Activated T-helper 1 cell treated with anti-CD3 and anti-CD28 coated beads, Interleukin-12 subunit alpha, Interleukin-12 subunit beta, Interleukin-2, Interleukin-4 antibody, amounts not matched to agents 30 ng/mL and 10 ng/mL and 1 ng/mL, durations not matched to agents 14 hours and 24 hours and 36 hours (primary cell): Measurements from ENCODE around the gene SORBS1. TPM values are rescaled to one million over a fixed set of nuclear protein-coding genes. Genes with fewer than 3 reads are reported as not detected.
"Not testable (repeated sequence)": the region's sequence is repeated elsewhere in the genome, so short reads cannot be mapped to it uniquely, and the experiment has no call there.

Source experiments
- DNase-seq: peaks from one replicate; pipeline ENCODE4 v3.0.0; 2021; ENCODE audit warnings: low spot score
- H3K27ac Mint-ChIP-seq: one replicate; pipeline ENCODE4 v1.8.0; 2021; ENCODE audit warnings: mild to moderate bottlenecking, mixed read lengths
- H3K27me3 Mint-ChIP-seq: one replicate; pipeline ENCODE4 v1.8.0; 2022; ENCODE audit warnings: mild to moderate bottlenecking, moderate library complexity, mixed read lengths; ENCODE audit not compliant: insufficient read depth
- H3K36me3 Mint-ChIP-seq: one replicate; pipeline ENCODE4 v1.8.0; 2021; ENCODE audit warnings: low read depth, mixed read lengths
- H3K4me1 Mint-ChIP-seq: one replicate; pipeline ENCODE4 v1.8.0; 2021; ENCODE audit warnings: low read depth, mixed read lengths
- H3K4me3 Mint-ChIP-seq: one replicate; pipeline ENCODE4 v1.8.0; 2021; ENCODE audit warnings: mild to moderate bottlenecking, moderate library complexity, mixed read lengths
- H3K9me3 Mint-ChIP-seq: one replicate; pipeline ENCODE4 v1.8.0; 2021; ENCODE audit warnings: mixed read lengths
- intact Hi-C: fragments of 100-400 bp; cut with micrococcal nuclease; formaldehyde crosslinking; loops from one replicate; pipeline ENCODE4 v1.15.1; 2024
- total RNA-seq: library from RNA; stranded (reverse); gene quantifications from 2 replicates; pipeline ENCODE4 v1.2.3, GENCODE V29; 2022

SORBS1 gene
- total RNA-seq, 1 donor from 2014 or later: 0.73 TPM

DNA sequence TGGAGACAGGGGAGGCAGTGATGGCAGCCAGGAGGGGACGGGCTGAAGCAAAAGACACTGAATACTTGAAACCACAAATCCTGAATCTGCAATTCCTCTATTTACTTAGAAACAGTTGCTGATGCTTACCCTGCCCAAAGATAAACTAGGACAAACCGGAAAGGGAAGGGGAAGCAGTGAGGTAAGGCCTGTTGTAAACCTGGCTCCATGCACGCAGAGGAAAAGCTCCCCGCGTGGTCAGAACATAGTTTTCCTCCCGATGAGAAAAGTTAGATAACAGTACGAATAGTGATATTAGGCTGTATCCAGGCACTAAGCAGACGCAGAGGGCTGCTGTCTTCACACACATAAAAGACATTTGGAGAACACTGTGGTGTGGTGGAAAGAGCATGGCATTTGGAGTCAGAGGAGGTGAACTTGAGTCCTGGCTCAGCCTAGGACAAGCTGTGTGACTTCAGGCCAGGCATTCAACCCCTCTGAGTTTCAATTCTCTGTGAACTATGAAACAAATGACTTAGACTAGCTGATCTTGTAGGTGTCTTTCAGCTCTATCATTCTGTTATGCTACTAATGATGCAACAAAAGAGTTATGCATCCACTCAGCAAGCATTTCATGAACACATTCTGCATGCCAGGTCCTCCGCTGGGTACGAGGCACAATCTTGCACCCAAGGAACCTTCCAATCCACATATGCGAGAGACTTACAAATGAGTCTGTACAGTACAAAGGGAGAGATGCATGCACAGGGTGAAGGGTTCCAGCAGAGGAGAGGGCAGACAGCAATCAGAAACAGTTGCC lies 80.9 kb downstream of the SORBS1 start:
- no peak for DNase-seq
- Mint-ChIP-seq H3K36me3 (no peaks in the 10 kb centered on the region), H3K4me1 (no peaks in the 10 kb centered on the region), H3K27me3 (no peaks in the 10 kb centered on the region), H3K27ac (no peak overlapping the region), H3K4me3 (no peak overlapping the region), H3K9me3 (no peaks in the 10 kb centered on the region)
- intact Hi-C loops: no loop called here

DNA sequence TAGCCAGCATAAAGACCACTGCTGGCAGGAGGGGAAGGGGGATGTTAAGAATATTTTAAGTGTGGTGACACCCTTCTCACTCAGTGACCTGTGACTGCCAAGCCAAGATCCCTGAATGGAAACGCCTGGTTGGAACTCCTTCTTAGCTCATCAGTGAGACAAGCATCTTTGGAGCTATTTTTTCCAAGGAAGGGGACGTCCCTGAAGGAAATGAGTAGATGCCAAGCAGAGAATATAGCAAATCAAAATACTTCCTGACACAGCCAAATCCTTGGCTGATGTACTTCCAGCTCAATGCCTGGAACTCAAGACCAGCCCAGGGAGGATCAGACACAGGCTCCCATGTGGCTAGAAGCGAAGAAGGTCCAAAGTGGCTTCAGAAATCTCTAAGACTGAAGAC lies 82.2 kb downstream of the SORBS1 start:
- no peaks in the 10 kb centered on the region for H3K36me3 Mint-ChIP-seq
- intact Hi-C loops: no loop called here

DNA sequence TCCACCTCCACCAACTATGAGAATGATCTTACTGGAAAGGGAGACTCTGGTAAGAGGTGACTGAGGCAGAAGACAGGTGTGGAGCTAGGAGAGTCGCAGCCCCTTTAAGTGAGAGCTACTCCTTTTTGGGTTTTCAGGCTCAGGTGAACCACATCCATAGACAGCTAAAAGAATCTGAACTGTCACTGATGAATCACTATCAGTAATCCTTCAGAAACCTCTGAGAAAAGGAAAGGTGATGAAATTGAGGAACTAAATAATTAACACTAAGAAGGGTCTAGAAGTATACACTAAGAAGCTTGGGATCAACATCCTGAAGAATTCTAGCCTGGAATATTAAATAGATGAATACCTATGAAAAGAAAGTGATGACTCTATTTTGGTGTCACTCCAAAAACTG lies 83.0 kb downstream of the SORBS1 start:
- H3K4me3 Mint-ChIP-seq: no peak overlapping the region

More for the DNA sequence above, 82.2 kb downstream of the SORBS1 start:
- Mint-ChIP-seq H3K27me3 (no peaks in the 10 kb centered on the region), H3K9me3 (no peaks in the 10 kb centered on the region), H3K27ac (no peak overlapping the region), H3K4me3 (no peak overlapping the region), H3K4me1 (no peaks in the 10 kb centered on the region)
- no peak for DNase-seq

DNA sequence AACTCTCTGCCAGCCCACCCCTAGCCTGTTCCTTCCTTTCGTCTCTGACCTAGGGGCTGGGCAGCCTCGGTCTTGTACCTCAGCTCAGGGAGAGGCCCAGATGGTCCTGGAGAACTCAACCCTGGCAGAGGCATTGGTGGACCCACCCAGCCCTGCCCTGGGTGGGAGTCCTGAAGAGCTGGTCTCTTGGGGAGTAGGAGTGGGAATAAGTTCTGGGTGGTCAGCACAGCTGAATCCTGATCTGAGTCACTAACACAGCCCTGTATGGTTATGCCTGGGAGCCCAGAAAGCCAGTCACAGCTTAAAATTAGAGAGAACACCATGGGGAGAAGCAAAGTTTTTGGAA lies 84.0 kb downstream of the SORBS1 start:
- H3K27me3 Mint-ChIP-seq: no peaks in the 10 kb centered on the region
- DNase-seq: no peak
- H3K9me3 Mint-ChIP-seq: no peaks in the 10 kb centered on the region
- no peak overlapping the region for H3K4me3 Mint-ChIP-seq
- no peak overlapping the region for H3K27ac Mint-ChIP-seq
- H3K36me3 Mint-ChIP-seq: no peaks in the 10 kb centered on the region
- intact Hi-C loops: no loop called here
- no peaks in the 10 kb centered on the region for H3K4me1 Mint-ChIP-seq

More for the DNA sequence above, 83.0 kb downstream of the SORBS1 start:
- DNase-seq: no peak
- H3K27me3 Mint-ChIP-seq: no peaks in the 10 kb centered on the region
- H3K27ac Mint-ChIP-seq: no peak overlapping the region
- no peaks in the 10 kb centered on the region for H3K9me3 Mint-ChIP-seq
- no peaks in the 10 kb centered on the region for H3K4me1 Mint-ChIP-seq
- no peaks in the 10 kb centered on the region for H3K36me3 Mint-ChIP-seq
- intact Hi-C loops: no loop called here

- H3K27ac Mint-ChIP-seq: no peak overlapping the region
- H3K36me3 Mint-ChIP-seq: no peaks in the 10 kb centered on the region
- no peak for DNase-seq
- no peaks in the 10 kb centered on the region for H3K4me1 Mint-ChIP-seq
- H3K9me3 Mint-ChIP-seq: no peaks in the 10 kb centered on the region
- intact Hi-C loops: no loop called here
- H3K27me3 Mint-ChIP-seq: no peaks in the 10 kb centered on the region
- H3K4me3 Mint-ChIP-seq: no peak overlapping the region
These were observed 84.5 kb downstream of the SORBS1 start for GRCh38 chr10:95476469-95477174.

GRCh38 chr10:95475827-95476468 lies 85.2 kb downstream of the SORBS1 start:
- no peaks in the 10 kb centered on the region for H3K36me3 Mint-ChIP-seq
- no peak overlapping the region for H3K4me3 Mint-ChIP-seq
- no peak for DNase-seq
- H3K4me1 Mint-ChIP-seq: no peaks in the 10 kb centered on the region
- intact Hi-C loops: no loop called here
- H3K27me3 Mint-ChIP-seq: no peaks in the 10 kb centered on the region
- no peak overlapping the region for H3K27ac Mint-ChIP-seq
- no peaks in the 10 kb centered on the region for H3K9me3 Mint-ChIP-seq

DNA sequence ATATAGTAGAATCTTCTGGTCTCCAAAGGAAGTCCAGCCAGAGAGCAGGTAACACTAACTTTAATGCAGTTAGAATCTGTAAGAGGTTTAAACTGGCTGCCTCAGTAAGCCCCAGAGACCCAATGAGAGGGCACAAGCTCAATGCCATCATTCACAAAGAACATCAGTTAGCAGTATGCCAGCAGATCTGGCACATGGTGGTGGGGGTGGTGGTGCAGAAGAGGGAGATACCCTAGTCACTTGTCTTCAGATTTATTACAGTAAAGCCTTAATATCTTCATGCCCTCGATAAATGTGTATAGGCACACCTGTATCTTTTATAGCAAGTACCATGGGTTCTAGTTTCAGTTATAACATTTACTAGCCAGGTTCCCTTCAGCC lies 86.2 kb downstream of the SORBS1 start:
- Mint-ChIP-seq H3K27ac (no peak overlapping the region), H3K36me3 (no peaks in the 10 kb centered on the region)

DNA sequence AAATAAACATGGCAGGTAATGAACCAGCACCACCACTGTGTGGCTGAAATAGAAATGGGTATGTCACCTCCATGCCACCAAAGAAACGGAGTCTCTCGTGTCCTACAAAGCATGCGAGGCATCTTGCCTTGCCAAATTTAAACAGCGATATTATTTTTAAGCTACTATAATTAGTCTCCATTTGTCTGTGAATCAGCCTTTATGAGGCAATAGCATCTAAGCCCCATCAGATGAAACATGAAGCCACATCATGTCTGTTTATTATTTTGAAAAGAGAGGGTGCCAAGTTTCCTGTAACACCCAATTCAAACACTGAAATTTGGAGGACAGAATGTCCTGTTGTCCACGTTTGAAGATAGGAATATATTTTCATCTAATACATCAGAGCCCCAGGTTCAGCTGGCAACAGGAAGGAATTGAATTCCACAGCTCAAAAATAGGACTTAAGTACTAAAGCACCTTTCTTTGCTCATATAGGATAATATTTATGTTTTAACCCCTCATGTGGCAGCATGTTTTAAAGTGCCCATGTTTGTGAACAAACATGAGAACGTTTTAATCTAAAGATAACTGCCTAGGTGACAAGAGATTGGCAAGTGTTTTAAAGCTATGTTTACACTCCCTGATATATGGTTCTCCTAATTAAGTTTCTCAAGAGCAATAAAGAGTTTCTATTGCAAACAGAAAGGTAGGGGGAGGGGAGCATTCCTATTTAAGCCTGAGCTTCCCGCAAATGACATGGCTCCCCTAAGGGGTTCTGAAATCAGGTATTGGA lies 86.8 kb downstream of the SORBS1 start:
- Mint-ChIP-seq H3K9me3 (no peaks in the 10 kb centered on the region), H3K4me1 (no peaks in the 10 kb centered on the region), H3K4me3 (no peak overlapping the region), H3K27ac (no peak overlapping the region), H3K27me3 (peaks cover 3% of the 10 kb centered on the region), H3K36me3 (no peaks in the 10 kb centered on the region)
- intact Hi-C loops: no loop called here
- DNase-seq: no peak

More for the DNA sequence above, 86.2 kb downstream of the SORBS1 start:
- no peak for DNase-seq
- Mint-ChIP-seq H3K4me1 (no peaks in the 10 kb centered on the region), H3K27me3 (no peaks in the 10 kb centered on the region), H3K9me3 (no peaks in the 10 kb centered on the region), H3K4me3 (no peak overlapping the region)
- intact Hi-C loops: no loop called here

DNA sequence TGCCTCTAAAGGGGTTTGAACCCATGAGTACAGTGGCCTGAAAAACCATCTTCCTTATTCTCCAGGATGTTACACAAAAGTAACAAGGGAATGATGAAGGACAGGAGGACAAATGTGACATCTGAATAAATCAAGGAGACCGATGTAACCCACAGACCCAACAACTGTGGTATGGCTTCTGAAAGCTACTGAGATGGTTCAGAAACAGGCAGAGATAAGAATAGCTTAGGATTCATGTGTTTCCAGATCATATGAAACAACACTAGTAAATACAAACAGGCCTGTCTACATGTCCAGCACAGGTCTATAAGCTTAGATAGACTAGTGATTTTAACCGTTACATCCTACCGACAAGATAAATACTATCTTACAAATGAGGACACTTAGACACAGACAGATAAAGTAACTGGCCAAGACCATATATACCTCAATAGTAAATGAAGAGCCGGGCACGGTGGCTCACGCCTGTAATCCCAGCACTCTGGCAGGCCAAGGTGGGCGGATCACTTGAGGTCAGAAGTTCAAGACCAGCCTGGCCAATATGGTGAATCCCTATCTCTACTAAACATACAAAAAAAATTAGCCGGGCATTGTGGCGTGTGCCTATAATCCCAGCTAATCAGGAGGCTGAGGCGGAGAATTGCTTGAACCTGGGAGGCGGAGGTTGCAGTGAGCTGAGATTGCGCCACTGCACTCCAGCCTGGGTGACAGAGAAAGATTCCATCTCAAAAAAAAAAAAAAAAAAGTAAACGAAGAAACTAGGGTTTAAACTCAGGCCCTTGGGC lies 88.7 kb downstream of the SORBS1 start:
- intact Hi-C loops: no loop called here
- Mint-ChIP-seq H3K4me1 (no peaks in the 10 kb centered on the region), H3K36me3 (no peaks in the 10 kb centered on the region), H3K4me3 (no peak overlapping the region), H3K27me3 (peaks cover 3% of the 10 kb centered on the region), H3K27ac (no peak overlapping the region), H3K9me3 (no peaks in the 10 kb centered on the region)
- no peak for DNase-seq

DNA sequence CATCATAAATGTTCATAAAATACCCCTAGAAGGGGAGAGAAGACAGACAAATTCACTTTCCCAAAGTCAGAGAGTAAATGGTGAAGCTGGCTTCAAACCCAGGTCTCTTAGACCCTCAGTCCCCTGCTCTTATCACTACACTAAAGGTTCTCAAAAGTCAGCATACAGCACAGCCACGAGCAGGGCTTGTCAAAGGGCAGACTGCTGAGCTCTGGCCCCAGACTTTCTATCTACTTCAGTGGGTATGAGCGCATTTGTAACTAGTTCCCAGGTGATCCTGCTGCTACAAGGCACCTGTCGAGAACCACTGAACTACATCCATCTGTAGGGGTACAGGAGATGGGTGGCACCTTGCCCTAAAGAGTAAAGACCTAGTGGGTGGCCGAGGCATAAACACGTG lies 91.5 kb downstream of the SORBS1 start:
- no peak overlapping the region for H3K4me3 Mint-ChIP-seq
- no peak overlapping the region for H3K27ac Mint-ChIP-seq
- no peaks in the 10 kb centered on the region for H3K36me3 Mint-ChIP-seq
- H3K4me1 Mint-ChIP-seq: no peaks in the 10 kb centered on the region
- peaks cover 9% of the 10 kb centered on the region for H3K27me3 Mint-ChIP-seq
- intact Hi-C loops: no loop called here
- no peak for DNase-seq
- H3K9me3 Mint-ChIP-seq: no peaks in the 10 kb centered on the region

DNA sequence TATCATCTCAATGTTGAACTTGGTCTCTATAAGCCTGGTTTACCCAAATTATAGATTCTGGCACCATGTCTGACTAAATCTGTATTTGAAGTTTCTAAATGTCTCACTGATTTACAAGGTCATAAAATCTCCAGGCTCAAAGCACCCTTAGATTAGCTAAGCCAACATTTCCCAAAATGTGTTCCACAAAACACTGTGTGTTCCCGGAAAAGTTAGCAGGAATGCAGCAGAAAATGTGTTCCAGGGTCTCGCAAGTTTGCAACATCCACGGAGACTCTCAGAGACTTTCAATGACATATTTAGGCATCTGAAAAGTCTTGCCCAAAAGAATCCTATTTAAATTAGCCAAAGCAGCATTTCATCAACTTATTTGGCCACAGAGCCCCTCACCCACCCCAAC lies 91.9 kb downstream of the SORBS1 start:
- Mint-ChIP-seq H3K36me3 (no peaks in the 10 kb centered on the region), H3K27me3 (peaks cover 9% of the 10 kb centered on the region), H3K4me1 (no peaks in the 10 kb centered on the region), H3K27ac (no peak overlapping the region), H3K9me3 (no peaks in the 10 kb centered on the region), H3K4me3 (no peak overlapping the region)
- intact Hi-C loops: no loop called here
- DNase-seq: no peak

DNA sequence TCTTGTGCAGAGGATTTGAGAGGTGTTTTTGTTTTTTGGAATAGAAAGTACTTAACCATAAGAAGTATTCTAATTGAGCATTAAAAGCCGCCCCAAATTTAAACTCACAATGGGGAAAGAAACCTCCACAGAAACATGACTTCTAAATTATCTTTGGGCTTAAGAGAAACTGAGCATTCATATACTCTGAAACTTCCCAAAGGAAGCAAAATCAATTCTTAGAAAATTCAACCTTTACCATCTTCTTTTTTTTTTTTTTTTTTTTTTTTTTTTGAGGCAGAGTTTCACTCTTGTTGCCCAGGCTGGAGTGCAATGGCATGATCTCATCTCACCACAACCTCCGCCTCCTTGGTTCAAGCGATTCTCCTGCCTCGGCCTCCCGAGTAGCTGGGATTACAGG lies 93.5 kb downstream of the SORBS1 start:
- H3K4me3 Mint-ChIP-seq, H3K4me1 Mint-ChIP-seq, DNase-seq, intact Hi-C loops, H3K36me3 Mint-ChIP-seq, H3K9me3 Mint-ChIP-seq, H3K27ac Mint-ChIP-seq: not testable (repeated sequence)
- H3K27me3 Mint-ChIP-seq: peaks cover 11% of the 10 kb centered on the region
